H9 (cell line): ENCODE data around the gene SPEN. TPM values are rescaled to one million over a fixed set of nuclear protein-coding genes. Genes with fewer than 3 reads are reported as not detected.

Source experiments
- DNase-seq: peaks from one replicate; pipeline ENCODE4 v3.0.0-alpha.2; 2017
- H2AFZ ChIP-seq: one replicate; pipeline ENCODE4 v1.6.1; 2013; ENCODE audit warnings: mild to moderate bottlenecking, low read length, control low read depth, moderate library complexity
- H2AK5ac ChIP-seq: 2 replicates; pipeline ENCODE4 v1.6.1; 2013; ENCODE audit warnings: low read length, control low read depth, mixed read lengths; ENCODE audit not compliant: insufficient read length
- H2BK120ac ChIP-seq: one replicate; pipeline ENCODE4 v1.6.1; 2013; ENCODE audit warnings: low read depth, mild to moderate bottlenecking, low read length, control low read depth, inconsistent platforms; ENCODE audit not compliant: poor library complexity, severe bottlenecking
- H2BK12ac ChIP-seq: 2 replicates; pipeline ENCODE4 v1.6.1; 2013; ENCODE audit warnings: low read length, control low read depth, mixed read lengths, low read depth; ENCODE audit not compliant: insufficient read length
- H2BK15ac ChIP-seq: 2 replicates; pipeline ENCODE4 v1.6.1; 2013; ENCODE audit warnings: low read depth, low read length, control low read depth
- H2BK20ac ChIP-seq: one replicate; pipeline ENCODE4 v1.6.1; 2013; ENCODE audit warnings: low read depth, mild to moderate bottlenecking, low read length, control low read depth, inconsistent platforms; ENCODE audit not compliant: poor library complexity, severe bottlenecking
- H2BK5ac ChIP-seq: 2 replicates; pipeline ENCODE4 v1.6.1; 2013; ENCODE audit warnings: low read length, control low read depth, mixed read lengths; ENCODE audit not compliant: insufficient read length
- H3K14ac ChIP-seq: 2 replicates; pipeline ENCODE4 v1.6.1; 2013; ENCODE audit warnings: low read length, control low read depth; ENCODE audit not compliant: insufficient read depth
- H3K18ac ChIP-seq: 2 replicates; pipeline ENCODE4 v1.6.1; 2013; ENCODE audit warnings: low read depth, mild to moderate bottlenecking, mixed read lengths, low read length, control low read depth; ENCODE audit not compliant: insufficient read length
- H3K23ac ChIP-seq: 2 replicates; pipeline ENCODE4 v1.6.1; 2013; ENCODE audit warnings: low read length, control low read depth, mixed read lengths, low read depth; ENCODE audit not compliant: insufficient read length
- H3K23me2 ChIP-seq: 2 replicates; pipeline ENCODE4 v1.6.1; 2013; ENCODE audit warnings: low read depth, mild to moderate bottlenecking, mixed read lengths, low read length, control low read depth; ENCODE audit not compliant: insufficient read length, poor library complexity, severe bottlenecking
- H3K27ac ChIP-seq: 2 replicates; pipeline ENCODE4 v1.5.1; 2013; ENCODE audit warnings: low read length, control low read depth, mixed read lengths, low read depth; ENCODE audit not compliant: insufficient read length
- H3K27me3 ChIP-seq: 2 replicates; pipeline ENCODE4 v1.6.1; 2013; ENCODE audit warnings: low read length, control low read depth, inconsistent platforms; ENCODE audit not compliant: insufficient read depth
- H3K4ac ChIP-seq: 2 replicates; pipeline ENCODE4 v1.6.1; 2013; ENCODE audit warnings: low read depth, mild to moderate bottlenecking, control low read depth, inconsistent platforms, low read length, moderate library complexity
- H3K4me1 ChIP-seq: 2 replicates; pipeline ENCODE4 v1.6.1; 2013; ENCODE audit warnings: low read length, control low read depth, inconsistent platforms; ENCODE audit not compliant: insufficient read depth
- H3K4me2 ChIP-seq: 2 replicates; pipeline ENCODE4 v1.6.1; 2013; ENCODE audit warnings: low read length, control low read depth, mixed read lengths; ENCODE audit not compliant: insufficient read length, insufficient read depth
- H3K56ac ChIP-seq: 2 replicates; pipeline ENCODE4 v1.6.1; 2013; ENCODE audit warnings: low read depth, mild to moderate bottlenecking, mixed read lengths, low read length, control low read depth; ENCODE audit not compliant: insufficient read length
- H3K79me1 ChIP-seq: 2 replicates; pipeline ENCODE4 v1.6.1; 2013; ENCODE audit warnings: low read depth, mild to moderate bottlenecking, moderate library complexity, low read length, control low read depth, inconsistent platforms; ENCODE audit not compliant: insufficient read depth, poor library complexity, severe bottlenecking
- H3K79me2 ChIP-seq: 2 replicates; pipeline ENCODE4 v1.6.1; 2013; ENCODE audit warnings: low read length, control low read depth, inconsistent platforms; ENCODE audit not compliant: insufficient read depth
- H3K9ac ChIP-seq: 2 replicates; pipeline ENCODE4 v1.6.1; 2013; ENCODE audit warnings: low read length, control low read depth, mixed read lengths; ENCODE audit not compliant: insufficient read length; ENCODE audit errors: extremely low read depth
- H3K9me3 ChIP-seq: one replicate; pipeline ENCODE4 v1.6.1; 2013; ENCODE audit warnings: low read depth, low read length, inconsistent platforms; ENCODE audit not compliant: control insufficient read depth
- H3T11ph ChIP-seq: one replicate; pipeline ENCODE4 v1.6.1; 2013; ENCODE audit warnings: mild to moderate bottlenecking, low read length, control low read depth, inconsistent platforms
- H4K20me1 ChIP-seq: one replicate; pipeline ENCODE4 v1.6.1; 2013; ENCODE audit not compliant: control insufficient read depth, insufficient read length, insufficient read depth
- H4K5ac ChIP-seq: 2 replicates; pipeline ENCODE4 v1.6.1; 2013; ENCODE audit warnings: low read depth, mild to moderate bottlenecking, mixed read lengths, low read length, control low read depth; ENCODE audit not compliant: insufficient read length
- H4K8ac ChIP-seq: replicated peaks from 2 replicates; pipeline ENCODE4 v1.6.1; 2013; ENCODE audit warnings: low read length, control low read depth, mixed read lengths, low read depth; ENCODE audit not compliant: insufficient read length
- H4K91ac ChIP-seq: 2 replicates; pipeline ENCODE4 v1.6.1; 2013; ENCODE audit warnings: low read depth, mild to moderate bottlenecking, moderate library complexity, mixed read lengths, low read length, control low read depth; ENCODE audit not compliant: insufficient read length
- H3K27ac Mint-ChIP-seq, 3 experiments: 2 replicates in 2 of 3; 3 replicates in 1 of 3; pipeline ENCODE4 v1.8.0; 2020 to 2021; ENCODE audit warnings: mixed read lengths in 3 of 3, mild to moderate bottlenecking in 1 of 3, moderate library complexity in 1 of 3
- H3K27me3 Mint-ChIP-seq: 2 replicates; pipeline ENCODE4 v1.8.0; 2021; ENCODE audit warnings: low read depth, mild to moderate bottlenecking, moderate library complexity, mixed read lengths
- H3K36me3 Mint-ChIP-seq, 3 experiments: 2 replicates in 2 of 3; 3 replicates in 1 of 3; pipeline ENCODE4 v1.8.0; 2020 to 2021; ENCODE audit warnings: low read depth in 3 of 3, mixed read lengths in 3 of 3; ENCODE audit not compliant: insufficient read depth in 1 of 3
- H3K4me1 Mint-ChIP-seq, 2 experiments: 2 replicates each; pipeline ENCODE4 v1.8.0; 2020; ENCODE audit warnings: mixed read lengths in 2 of 2
- H3K4me3 Mint-ChIP-seq, 2 experiments: 2 replicates in 1 of 2; 3 replicates in 1 of 2; pipeline ENCODE4 v1.8.0; 2020 to 2021; ENCODE audit warnings: mild to moderate bottlenecking in 2 of 2, mixed read lengths in 2 of 2, moderate library complexity in 1 of 2
- H3K9me3 Mint-ChIP-seq, 2 experiments: 2 replicates in 1 of 2; 3 replicates in 1 of 2; pipeline ENCODE4 v1.8.0; 2020; ENCODE audit warnings: mild to moderate bottlenecking in 2 of 2, mixed read lengths in 2 of 2, moderate library complexity in 1 of 2
- CTCF ChIP-seq: fragments of 200-600 bp; sonication (generic); conservative IDR thresholded peaks from 3 replicates; pipeline ENCODE4 v1.8.0; 2021; ENCODE audit warnings: antibody characterized with exemption, mild to moderate bottlenecking
- WGBS: extraction: QIAGEN DNeasy Blood & Tissue Kit; methylation state at CpG from one replicate; pipeline ENCODE4 v1.1.7; 2013; ENCODE audit warnings: missing lambda C conversion rate, low lambda C conversion rate, mixed read lengths; ENCODE audit not compliant: insufficient read length; ENCODE audit errors: extremely low coverage; 5-methylcytosine and 5-hydroxymethylcytosine counted together
- total RNA-seq: library from RNA; stranded (reverse); gene quantifications from 2 replicates; pipeline ENCODE4 v1.2.1, GENCODE V29; 2021

SPEN gene
- total RNA-seq, 1 experiment from 2014 or later = 59.6 TPM

GRCh38 chr1:15810073-15810472, 37.4 kb upstream of the SPEN start:
- H3K27ac ChIP-seq = no peak overlapping the region
- H3K56ac ChIP-seq = no peak overlapping the region
- H3K23ac ChIP-seq = no peak overlapping the region
- no peak overlapping the region for H2BK5ac ChIP-seq
- H2BK120ac ChIP-seq = no peak overlapping the region
- H3K4ac ChIP-seq = no peak overlapping the region
- no peak overlapping the region for H2BK15ac ChIP-seq
- H4K20me1 ChIP-seq = no peaks in the 10 kb centered on the region
- H3K14ac ChIP-seq = no peak overlapping the region
- H2AK5ac ChIP-seq = no peak overlapping the region
- DNase-seq = no peak
- no peaks in the 10 kb centered on the region; the same call in 1 of the 2 replicates for H3K4me1 ChIP-seq
- H4K91ac ChIP-seq = no peak overlapping the region
- no peaks in the 10 kb centered on the region for H3K23me2 ChIP-seq
- no peaks in the 10 kb centered on the region for H3K79me1 ChIP-seq
- H3K79me2 ChIP-seq = no peaks in the 10 kb centered on the region
- H3K27me3 ChIP-seq = no peaks in the 10 kb centered on the region
- no peaks in the 10 kb centered on the region for H3K9me3 Mint-ChIP-seq
- no peak for TF ChIP-seq CTCF
- H3K9me3 ChIP-seq = no peaks in the 10 kb centered on the region
- H4K5ac ChIP-seq = no peak overlapping the region
- H3K4me1 Mint-ChIP-seq = peaks cover 6 to 7% of the 10 kb centered on the region in 2 experiments
- H3K4me3 Mint-ChIP-seq = no peak overlapping the region
- H3K27me3 Mint-ChIP-seq = peaks cover 2% of the 10 kb centered on the region; the same call in 1 of the 2 replicates
- no peak overlapping the region for H4K8ac ChIP-seq
- no peak overlapping the region for H3K4me2 ChIP-seq
- 0 out of 7 replicates have a peak overlapping the region, but pooled peaks of 1 of the 3 experiments have one; percentile 18 for H3K27ac Mint-ChIP-seq
- no peak overlapping the region for H3T11ph ChIP-seq
- no peak overlapping the region for H2BK12ac ChIP-seq
- H2AFZ ChIP-seq = no peak overlapping the region
- WGBS = no CpG with 5 or more reads among the region's 1 CpG
- H3K36me3 Mint-ChIP-seq = no peaks in the 10 kb centered on the region
- no peak overlapping the region for H3K18ac ChIP-seq
- H2BK20ac ChIP-seq = no peak overlapping the region
- no peak overlapping the region for H3K9ac ChIP-seq
